HUES6 (cell line): Measurements from ENCODE around the gene OSTN.
"Not testable (repeated sequence)": the region's sequence is repeated elsewhere in the genome, so short reads cannot be mapped to it uniquely, and the experiment has no call there.

Experiments used
- H3K27ac ChIP-seq: 2 replicates; pipeline ENCODE4 v1.7.0; 2013; ENCODE audit warnings: low read depth, mild to moderate bottlenecking, low read length, inconsistent platforms
- H3K27me3 ChIP-seq: 2 replicates; pipeline ENCODE4 v1.6.1; 2013; ENCODE audit warnings: low read length; ENCODE audit not compliant: control insufficient read depth, insufficient read depth
- H3K36me3 ChIP-seq: 2 replicates; pipeline ENCODE4 v1.6.1; 2013; ENCODE audit warnings: low read length; ENCODE audit not compliant: control insufficient read depth, insufficient read depth
- H3K4me1 ChIP-seq: 2 replicates; pipeline ENCODE4 v1.6.1; 2013; ENCODE audit warnings: low read length; ENCODE audit not compliant: control insufficient read depth, insufficient read depth
- H3K4me3 ChIP-seq: 2 replicates; pipeline ENCODE4 v1.5.1; 2013; ENCODE audit warnings: low read depth, low read length
- H3K9ac ChIP-seq: one replicate; pipeline ENCODE4 v1.6.1; 2013; ENCODE audit warnings: mild to moderate bottlenecking, low read length
- H3K9me3 ChIP-seq: 2 replicates; pipeline ENCODE4 v1.6.1; 2013; ENCODE audit warnings: low read depth, low read length; ENCODE audit not compliant: control insufficient read depth, insufficient read depth

OSTN gene

GRCh38 chr3:191268737-191269136 is 69.7 kb downstream of the OSTN start:
- H3K4me3 ChIP-seq: no peak overlapping the region
- H3K36me3 ChIP-seq: no peaks in the 10 kb centered on the region
- H3K27ac ChIP-seq: no peak overlapping the region
- H3K9me3 ChIP-seq: peaks cover 20% of the 10 kb centered on the region; the same call in 1 of the 2 replicates
- H3K4me1 ChIP-seq: no peaks in the 10 kb centered on the region
- H3K27me3 ChIP-seq: no peaks in the 10 kb centered on the region
- no peak overlapping the region for H3K9ac ChIP-seq

GRCh38 chr3:191269289-191270085 is 70.4 kb downstream of the OSTN start:
- peaks cover 20% of the 10 kb centered on the region; the same call in 1 of the 2 replicates for H3K9me3 ChIP-seq
- no peaks in the 10 kb centered on the region for H3K27me3 ChIP-seq
- H3K4me1 ChIP-seq: no peaks in the 10 kb centered on the region
- no peak overlapping the region for H3K27ac ChIP-seq
- no peaks in the 10 kb centered on the region for H3K36me3 ChIP-seq
- H3K4me3 ChIP-seq: no peak overlapping the region
- H3K9ac ChIP-seq: no peak overlapping the region

GRCh38 chr3:191275244-191275643 is 76.2 kb downstream of the OSTN start:
- H3K9me3 ChIP-seq, H3K36me3 ChIP-seq, H3K4me3 ChIP-seq, H3K4me1 ChIP-seq, H3K27me3 ChIP-seq, H3K27ac ChIP-seq, H3K9ac ChIP-seq: not testable (repeated sequence)

GRCh38 chr3:191275751-191276150 is 76.7 kb downstream of the OSTN start:
- Histone ChIP-seq H3K9ac (no peak overlapping the region), H3K27me3 (no peaks in the 10 kb centered on the region), H3K27ac (no peak overlapping the region), H3K36me3 (no peaks in the 10 kb centered on the region), H3K4me3 (no peak overlapping the region), H3K4me1 (no peaks in the 10 kb centered on the region), H3K9me3 (peaks cover 8% of the 10 kb centered on the region; the same call in 1 of the 2 replicates)

- Histone ChIP-seq H3K9ac (no peak overlapping the region), H3K36me3 (no peaks in the 10 kb centered on the region), H3K9me3 (no peaks in the 10 kb centered on the region), H3K27me3 (no peaks in the 10 kb centered on the region), H3K4me3 (no peak overlapping the region), H3K4me1 (no peaks in the 10 kb centered on the region), H3K27ac (no peak overlapping the region)
These were observed 81.1 kb downstream of the OSTN start for GRCh38 chr3:191280111-191280510.

- Histone ChIP-seq H3K4me3 (no peak overlapping the region), H3K9ac (no peak overlapping the region), H3K9me3 (no peaks in the 10 kb centered on the region)
These were observed 81.8 kb downstream of the OSTN start for GRCh38 chr3:191280882-191281281.

GRCh38 chr3:191282251-191283185 is 83.5 kb downstream of the OSTN start:
- Histone ChIP-seq H3K36me3 (no peaks in the 10 kb centered on the region), H3K27me3 (no peaks in the 10 kb centered on the region), H3K9me3 (no peaks in the 10 kb centered on the region), H3K4me3 (no peak overlapping the region), H3K4me1 (no peaks in the 10 kb centered on the region), H3K9ac (no peak overlapping the region), H3K27ac (no peak overlapping the region)

More at GRCh38 chr3:191280882-191281281, 81.8 kb downstream of the OSTN start:
- Histone ChIP-seq H3K4me1 (no peaks in the 10 kb centered on the region), H3K27me3 (no peaks in the 10 kb centered on the region), H3K36me3 (no peaks in the 10 kb centered on the region), H3K27ac (no peak overlapping the region)

- Histone ChIP-seq H3K9ac (no peak overlapping the region), H3K36me3 (no peaks in the 10 kb centered on the region), H3K27me3 (no peaks in the 10 kb centered on the region), H3K27ac (no peak overlapping the region), H3K4me1 (no peaks in the 10 kb centered on the region), H3K9me3 (no peaks in the 10 kb centered on the region), H3K4me3 (no peak overlapping the region)
These were observed 84.4 kb downstream of the OSTN start for GRCh38 chr3:191283400-191283799.

GRCh38 chr3:191290311-191291025 is 91.4 kb downstream of the OSTN start:
- Histone ChIP-seq H3K9me3 (no peaks in the 10 kb centered on the region), H3K4me1 (no peaks in the 10 kb centered on the region), H3K27me3 (no peaks in the 10 kb centered on the region), H3K4me3 (no peak overlapping the region), H3K27ac (no peak overlapping the region), H3K36me3 (no peaks in the 10 kb centered on the region), H3K9ac (no peak overlapping the region)

GRCh38 chr3:191292243-191293015 is 93.4 kb downstream of the OSTN start:
- no peak overlapping the region for H3K27ac ChIP-seq
- no peak overlapping the region for H3K4me3 ChIP-seq
- no peak overlapping the region for H3K9ac ChIP-seq
- H3K9me3 ChIP-seq: no peaks in the 10 kb centered on the region
- no peaks in the 10 kb centered on the region for H3K4me1 ChIP-seq
- no peaks in the 10 kb centered on the region for H3K36me3 ChIP-seq
- H3K27me3 ChIP-seq: no peaks in the 10 kb centered on the region
